IPS DF 6.9 (cell line): ENCODE measurements around the gene PTGFRN.
"Not testable (repeated sequence)": the region's sequence is repeated elsewhere in the genome, so short reads cannot be mapped to it uniquely, and the experiment has no call there.

Experiments used
- DNase-seq: peaks from one replicate; pipeline ENCODE4 v3.0.0-alpha.2; 2013; ENCODE audit warnings: low read depth, low spot score
- H3K27ac ChIP-seq: one replicate; pipeline ENCODE4 v1.5.1; 2013; ENCODE audit warnings: low read length, control low read depth
- H3K27me3 ChIP-seq: 2 replicates; pipeline ENCODE4 v1.6.1; 2013; ENCODE audit warnings: mild to moderate bottlenecking, low read length; ENCODE audit not compliant: control insufficient read depth, insufficient read depth
- H3K36me3 ChIP-seq: 2 replicates; pipeline ENCODE4 v1.6.1; 2013; ENCODE audit warnings: low read length; ENCODE audit not compliant: control insufficient read depth, insufficient read depth
- H3K4me1 ChIP-seq: 2 replicates; pipeline ENCODE4 v1.6.1; 2013; ENCODE audit warnings: low read length; ENCODE audit not compliant: control insufficient read depth, insufficient read depth
- H3K4me3 ChIP-seq: 2 replicates; pipeline ENCODE4 v1.5.1; 2013; ENCODE audit warnings: mild to moderate bottlenecking, low read length
- H3K9me3 ChIP-seq: 2 replicates; pipeline ENCODE4 v1.6.1; 2013; ENCODE audit warnings: low read length, inconsistent platforms; ENCODE audit not compliant: control insufficient read depth, insufficient read depth
- WGBS: extraction: QIAGEN DNeasy Blood & Tissue Kit; methylation state at CpG from one replicate; pipeline ENCODE4 v1.1.7; 2013; ENCODE audit warnings: mixed read lengths, missing lambda C conversion rate; ENCODE audit not compliant: insufficient read length, insufficient coverage; 5-methylcytosine and 5-hydroxymethylcytosine counted together

PTGFRN gene

GRCh38 chr1:116874733-116875249 lies 34.9 kb upstream of the PTGFRN start:
- Histone ChIP-seq H3K9me3 (no peaks in the 10 kb centered on the region), H3K4me1 (peaks cover 8% of the 10 kb centered on the region; the same call in 1 of the 2 replicates), H3K27ac (no peak overlapping the region), H3K4me3 (no peak overlapping the region), H3K27me3 (no peaks in the 10 kb centered on the region), H3K36me3 (no peaks in the 10 kb centered on the region)
- WGBS = no CpG with 5 or more reads among the region's 6 CpGs
- no peak for DNase-seq

GRCh38 chr1:116875391-116875790 lies 34.3 kb upstream of the PTGFRN start:
- no peak overlapping the region for H3K4me3 ChIP-seq
- peaks cover 8% of the 10 kb centered on the region; the same call in 1 of the 2 replicates for H3K4me1 ChIP-seq
- H3K36me3 ChIP-seq = no peaks in the 10 kb centered on the region
- DNase-seq = no peak
- WGBS = no CpG with 5 or more reads among the region's 14 CpGs
- H3K27ac ChIP-seq = no peak overlapping the region
- no peaks in the 10 kb centered on the region for H3K9me3 ChIP-seq
- no peaks in the 10 kb centered on the region for H3K27me3 ChIP-seq

- H3K4me1 ChIP-seq, H3K36me3 ChIP-seq, H3K9me3 ChIP-seq, H3K27me3 ChIP-seq, H3K4me3 ChIP-seq, H3K27ac ChIP-seq, DNase-seq: not testable (repeated sequence)
- no CpG with 5 or more reads among the region's 6 CpGs for WGBS
These were observed 33.8 kb upstream of the PTGFRN start for GRCh38 chr1:116875946-116876345.

DNA sequence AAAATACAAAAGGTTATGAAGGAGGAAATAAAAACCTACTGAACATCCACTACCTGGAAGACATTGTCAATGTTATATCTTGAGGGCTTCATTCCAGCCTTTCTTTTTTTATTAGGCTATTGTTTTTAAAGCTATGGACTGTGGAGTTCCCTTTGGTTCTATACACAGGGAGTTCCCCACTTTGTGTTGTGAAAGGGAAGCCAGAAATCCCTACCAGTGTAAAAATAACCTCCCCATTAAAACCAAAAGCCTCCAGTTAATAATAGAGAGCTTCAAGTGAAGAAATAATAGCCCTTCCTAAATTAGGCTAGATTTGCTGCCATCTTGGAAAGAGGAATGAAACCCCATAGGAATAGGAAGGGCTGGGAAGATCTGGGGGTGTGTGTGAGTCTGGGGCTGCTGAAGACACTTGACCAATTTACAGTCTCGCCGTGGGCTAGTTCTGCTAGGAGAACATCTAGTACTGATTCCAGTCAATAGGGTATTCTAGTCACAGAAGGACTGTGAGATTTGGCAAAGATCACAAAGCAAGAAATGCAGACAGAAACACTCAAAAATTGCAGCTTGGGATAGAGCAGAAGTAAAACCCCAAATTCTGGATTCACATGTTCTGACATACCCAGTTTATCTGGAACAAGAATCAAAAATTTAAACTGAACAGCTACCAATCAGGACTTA lies 32.4 kb upstream of the PTGFRN start:
- Histone ChIP-seq H3K4me1 (peaks cover 8% of the 10 kb centered on the region; the same call in 1 of the 2 replicates), H3K4me3 (no peak overlapping the region), H3K36me3 (no peaks in the 10 kb centered on the region), H3K9me3 (no peaks in the 10 kb centered on the region), H3K27ac (no peak overlapping the region), H3K27me3 (no peaks in the 10 kb centered on the region)
- no peak for DNase-seq
- WGBS = no CpG with 5 or more reads among the region's 2 CpGs

- Histone ChIP-seq H3K4me1 (peaks cover 8% of the 10 kb centered on the region; the same call in 1 of the 2 replicates), H3K27me3 (no peaks in the 10 kb centered on the region), H3K36me3 (no peaks in the 10 kb centered on the region), H3K27ac (no peak overlapping the region), H3K9me3 (no peaks in the 10 kb centered on the region), H3K4me3 (no peak overlapping the region)
- no peak for DNase-seq
- no CpG with 5 or more reads among the region's 10 CpGs for WGBS
These were observed 30.8 kb upstream of the PTGFRN start for GRCh38 chr1:116878804-116879477.

- Histone ChIP-seq H3K36me3 (no peaks in the 10 kb centered on the region), H3K27me3 (no peaks in the 10 kb centered on the region), H3K27ac (no peak overlapping the region), H3K9me3 (no peaks in the 10 kb centered on the region), H3K4me3 (no peak overlapping the region), H3K4me1 (peaks cover 8% of the 10 kb centered on the region; the same call in 1 of the 2 replicates)
- no CpG with 5 or more reads among the region's 10 CpGs for WGBS
- DNase-seq = no peak
These were observed 30.1 kb upstream of the PTGFRN start for GRCh38 chr1:116879478-116880133.

GRCh38 chr1:116880917-116881316 lies 28.8 kb upstream of the PTGFRN start:
- no peak for DNase-seq
- H3K4me3 ChIP-seq = no peak overlapping the region
- no peak overlapping the region for H3K27ac ChIP-seq
- no peaks in the 10 kb centered on the region for H3K36me3 ChIP-seq
- H3K9me3 ChIP-seq = no peaks in the 10 kb centered on the region
- H3K27me3 ChIP-seq = no peaks in the 10 kb centered on the region
- WGBS = no CpG with 5 or more reads among the region's 5 CpGs
- H3K4me1 ChIP-seq = peaks cover 8% of the 10 kb centered on the region; the same call in 1 of the 2 replicates

GRCh38 chr1:116881879-116882520 lies 27.7 kb upstream of the PTGFRN start:
- DNase-seq = peak; percentile 47
- H3K36me3 ChIP-seq = no peaks in the 10 kb centered on the region
- no CpG with 5 or more reads among the region's 9 CpGs for WGBS
- H3K4me1 ChIP-seq = peaks cover 8% of the 10 kb centered on the region; the same call in 1 of the 2 replicates
- no peak overlapping the region for H3K4me3 ChIP-seq
- H3K27me3 ChIP-seq = no peaks in the 10 kb centered on the region
- no peaks in the 10 kb centered on the region for H3K9me3 ChIP-seq
- H3K27ac ChIP-seq = no peak overlapping the region

- Histone ChIP-seq H3K27me3 (no peaks in the 10 kb centered on the region), H3K4me1 (peaks cover 8% of the 10 kb centered on the region; the same call in 1 of the 2 replicates), H3K4me3 (no peak overlapping the region), H3K27ac (no peak overlapping the region), H3K9me3 (no peaks in the 10 kb centered on the region), H3K36me3 (no peaks in the 10 kb centered on the region)
- DNase-seq = no peak
- no CpG with 5 or more reads among the region's 4 CpGs for WGBS
These were observed 26.9 kb upstream of the PTGFRN start for GRCh38 chr1:116882866-116883265.

- DNase-seq = no peak
These were observed 23.3 kb upstream of the PTGFRN start for GRCh38 chr1:116886291-116886878.

More at GRCh38 chr1:116886291-116886878, 23.3 kb upstream of the PTGFRN start:
- Histone ChIP-seq H3K36me3 (no peaks in the 10 kb centered on the region), H3K9me3 (no peaks in the 10 kb centered on the region), H3K4me3 (no peak overlapping the region), H3K4me1 (no peaks in the 10 kb centered on the region; the same call in 1 of the 2 replicates), H3K27me3 (no peaks in the 10 kb centered on the region), H3K27ac (no peak overlapping the region)
- no CpG with 5 or more reads among the region's 1 CpG for WGBS
